K562 (cell line): ENCODE data around the gene RSPH9. TPM values are rescaled to one million over a fixed set of nuclear protein-coding genes. Genes with fewer than 3 reads are reported as not detected.
A peak's percentile ranks its signal among the peaks of the same experiment; 100 is the strongest.

Source experiments
- ARID2 ChIP-seq: fragments of 450-650 bp; IDR thresholded peaks from 2 replicates; pipeline ENCODE4 v1.6.1; 2017; ENCODE audit warnings: antibody characterized with exemption, mild to moderate bottlenecking
- ATF1 ChIP-seq, 2 experiments: fragments of 450-650 bp in 1 of 2; IDR thresholded peaks; 2 replicates each; pipeline ENCODE4 v1.6.1; 2016; ENCODE audit warnings: missing compliant biosample characterization in 1 of 2, missing genetic modification characterization in 1 of 2
- CHD1 ChIP-seq: fragments of 200-600 bp; sonication (generic); IDR thresholded peaks from one replicate; pipeline ENCODE4 v1.6.1; 2012; ENCODE audit warnings: mild to moderate bottlenecking, moderate library complexity, low read length, inconsistent platforms
- HEY1 ChIP-seq: fragments of 250-450 bp; sonication (Bioruptor Pico); IDR thresholded peaks from 2 replicates; pipeline ENCODE4 v1.5.0; 2020; ENCODE audit warnings: mild to moderate bottlenecking, moderate library complexity, borderline replicate concordance
- HOMEZ ChIP-seq: fragments of 250-450 bp; sonication (Bioruptor Pico); IDR thresholded peaks from 2 replicates; pipeline ENCODE4 v1.4.0; 2020; ENCODE audit warnings: mild to moderate bottlenecking, moderate library complexity
- HSF4 ChIP-seq: fragments of 250-450 bp; sonication (Bioruptor Pico); IDR thresholded peaks from 2 replicates; pipeline ENCODE4 v2.1.2; 2022; ENCODE audit warnings: mild to moderate bottlenecking, moderate library complexity, borderline replicate concordance
- ILK ChIP-seq: fragments of 450-650 bp; IDR thresholded peaks from 2 replicates; pipeline ENCODE4 v1.6.1; 2016; ENCODE audit warnings: missing genetic modification characterization, low read depth, mild to moderate bottlenecking, missing compliant biosample characterization, moderate library complexity, borderline replicate concordance
- MTA1 ChIP-seq: fragments of 450-650 bp; IDR thresholded peaks from 2 replicates; pipeline ENCODE4 v1.6.1; 2017; ENCODE audit warnings: borderline replicate concordance
- PHB ChIP-seq: fragments of 250-450 bp; sonication (Bioruptor Pico); IDR thresholded peaks from 2 replicates; pipeline ENCODE4 v1.5.0; 2021
- RREB1 ChIP-seq: fragments of 250-450 bp; sonication (Bioruptor Pico); IDR thresholded peaks from 2 replicates; pipeline ENCODE4 v1.4.0; 2020
- SAFB ChIP-seq: fragments of 200-400 bp; formaldehyde crosslinking; IDR thresholded peaks from 2 replicates; pipeline ENCODE4 v1.6.1; 2017; ENCODE audit warnings: low read depth, low read length, borderline replicate concordance
- SMAD3 ChIP-seq: fragments of 450-650 bp; formaldehyde crosslinking; conservative IDR thresholded peaks from 2 replicates; pipeline ENCODE4 v1.4.0; 2020; ENCODE audit warnings: mild to moderate bottlenecking
- ZMIZ1 ChIP-seq, 2 experiments: fragments of 150-350 bp in 1 of 2; IDR thresholded peaks; 2 replicates each; pipeline ENCODE4 v1.6.1; 2012 to 2016; ENCODE audit warnings: low read depth in 2 of 2, low read length in 2 of 2, mild to moderate bottlenecking in 1 of 2, moderate library complexity in 1 of 2
- ZNF24 ChIP-seq: fragments of 450-650 bp; IDR thresholded peaks from 2 replicates; pipeline ENCODE4 v1.6.1; 2016
- ZNF512 ChIP-seq: IDR thresholded peaks from 2 replicates; pipeline ENCODE4 v1.6.1; 2016; ENCODE audit warnings: missing genetic modification characterization, missing compliant biosample characterization
- polyA plus RNA-seq, 8 experiments: library from polyadenylated mRNA; depleted of rRNA in 4 of 8; stranded (reverse) in 5 of 8; unstranded in 3 of 8; fragments of >200 nt; fragmentation: Nextera tagmentation in 2 of 8; fragmentation: Illumina TruSeq in 1 of 8; extraction: Ambion mirVana in 2 of 8; extraction: Trizol in 1 of 8; gene quantifications; 2 replicates each; pipeline versions ENCODE4 v1.2.1 to v1.2.3, GENCODE V29; 2011 to 2014; ENCODE audit warnings: inconsistent platforms in 1 of 8, missing spikeins in 1 of 8
- total RNA-seq, 7 experiments: library from RNA; depleted of rRNA in 6 of 7; stranded (reverse); fragments of >200 nt in 6 of 7; fragmentation: Illumina TruSeq in 2 of 7; extraction: Trizol in 2 of 7; gene quantifications; 2 replicates each; pipeline versions ENCODE4 v1.2.1 to v1.2.3, GENCODE V29; 2011 to 2021; ENCODE audit warnings: low replicate concordance in 1 of 7

RSPH9 gene
- total and polyA plus RNA-seq, 9 of the 15 experiments (the other 6 are each of a cell fraction or from before 2014, with no cell fraction given), result 0.05 to 0.60 (median 0.39) TPM; not detected in 6

- TF ChIP-seq HSF4 (no peak), RREB1 (CRISPR knock-in tag) (no peak), CHD1 (no peak), MTA1 (peak; percentile 75; the same call in 1 of the 2 replicates), HEY1 (CRISPR knock-in tag) (no peak), ZNF24 (peak; percentile 42; the same call in 1 of the 2 replicates), ARID2 (no peak), SMAD3 (CRISPR knock-in tag) (peak; percentile 7; the same call in 1 of the 2 replicates), SAFB (no peak), PHB (peak; percentile 47; the same call in 1 of the 2 replicates), ATF1 (CRISPR knock-in tag; IDR thresholded peaks at IDR 0.05) (no peak), ATF1 (tag; IDR thresholded peaks at IDR 0.05) (no peak), ZMIZ1 (IDR thresholded peaks at IDR 0.05; ENCODE audit: low read depth in 2 of 2, low read length in 2 of 2) (no peak), HOMEZ (CRISPR knock-in tag) (no peak), ILK (tag) (no peak), ZNF512 (no peak)
These were observed 16.3 kb upstream of the RSPH9 start (continued) for GRCh38 chr6:43628393-43629103.
